Endothelial cell of umbilical vein (primary cell): Measurements from ENCODE around the gene KLRG1. TPM values are rescaled to one million over a fixed set of nuclear protein-coding genes. Genes with fewer than 3 reads are reported as not detected.

Source experiments
- BruUV-seq: library from RNA; stranded (reverse); fragments of 400-500 nt; replicated peaks from 2 replicates; lab custom pipeline; 2021; lab: Mats Ljungman, UMichigan
- CTCF ChIA-PET: fragments of 300-600, 350-600 bp; sonication (Branson Sonifier 250); formaldehyde crosslinking; loops from one replicate; lab custom pipeline; 2021; ENCODE audit warnings: antibody characterized with exemption, inconsistent platforms; lab: Charles Lee
- POLR2A ChIA-PET: fragments of 300-600, 350-600 bp; sonication (Branson Sonifier 250); formaldehyde crosslinking; loops from one replicate; lab custom pipeline; 2021; ENCODE audit warnings: antibody characterized with exemption, inconsistent platforms; lab: Charles Lee
- DNase-seq: peaks from one replicate; pipeline ENCODE4 v3.0.0-alpha.2; 2011; ENCODE audit warnings: low read depth, low spot score
- FAIRE-seq: peaks from 2 replicates; lab custom pipeline; 2011; peaks lifted over from hg19 to GRCh38; lab: Jason Lieb, UNC
- H2AFZ ChIP-seq: 2 replicates; pipeline ENCODE4 v1.6.0; 2012; ENCODE audit warnings: low read depth, low read length, control low read depth, inconsistent platforms
- H3K27ac ChIP-seq: 2 replicates; pipeline ENCODE4 v1.5.1; 2011; ENCODE audit warnings: low read depth, mild to moderate bottlenecking, control low read depth, low read length, moderate library complexity; ENCODE audit not compliant: insufficient read depth
- H3K27me3 ChIP-seq, 2 experiments: 2 replicates each; pipeline versions ENCODE4 v1.6.0 to v1.6.1; 2011; ENCODE audit warnings: low read length in 2 of 2, mixed read lengths in 1 of 2; ENCODE audit not compliant: control insufficient read depth in 2 of 2, insufficient read depth in 2 of 2
- H3K36me3 ChIP-seq, 2 experiments: 2 replicates in 1 of 2; 3 replicates in 1 of 2; pipeline ENCODE4 v1.5.1; 2011; ENCODE audit warnings: low read length in 2 of 2, mild to moderate bottlenecking in 1 of 2, moderate library complexity in 1 of 2; ENCODE audit not compliant: control insufficient read depth in 2 of 2, insufficient read depth in 2 of 2; ENCODE audit errors: extremely low read depth in 1 of 2
- H3K4me1 ChIP-seq: 3 replicates; pipeline ENCODE4 v1.5.1; 2011; ENCODE audit warnings: mild to moderate bottlenecking, low read length; ENCODE audit not compliant: control insufficient read depth, insufficient read depth; ENCODE audit errors: extremely low read depth
- H3K4me2 ChIP-seq: 2 replicates; pipeline ENCODE4 v1.6.1; 2011; ENCODE audit warnings: low read length, control low read depth, mixed read lengths; ENCODE audit not compliant: insufficient read depth
- H3K4me3 ChIP-seq, 3 experiments: fragments of 200-600 bp in 1 of 3; sonication (generic), shearing (Covaris generic) in 1 of 3; replicated peaks in 1 of 3; 2 replicates each; pipeline ENCODE4 v1.5.1; 2011 to 2016; ENCODE audit warnings: control low read depth in 3 of 3, low read length in 3 of 3, mild to moderate bottlenecking in 2 of 3, inconsistent platforms in 1 of 3, low read depth in 1 of 3, moderate library complexity in 1 of 3; ENCODE audit not compliant: insufficient read depth in 1 of 3
- H3K79me2 ChIP-seq: 2 replicates; pipeline ENCODE4 v1.6.0; 2012; ENCODE audit warnings: low read length, inconsistent platforms; ENCODE audit not compliant: control insufficient read depth, insufficient read depth
- H3K9ac ChIP-seq: replicated peaks from 2 replicates; pipeline ENCODE3; 2011; ENCODE audit warnings: low read length, control low read depth; ENCODE audit not compliant: insufficient read depth; ENCODE audit errors: extremely low read depth
- H3K9me1 ChIP-seq: replicated peaks from 3 replicates; pipeline ENCODE4 v1.6.0; 2011; ENCODE audit warnings: mild to moderate bottlenecking, low read length; ENCODE audit not compliant: control insufficient read depth, insufficient read depth; ENCODE audit errors: extremely low read depth
- H3K9me3 ChIP-seq: replicated peaks from 2 replicates; pipeline ENCODE4 v1.5.1; 2012; ENCODE audit warnings: low read length, inconsistent platforms; ENCODE audit not compliant: control insufficient read depth, insufficient read depth
- H4K20me1 ChIP-seq: replicated peaks from 2 replicates; pipeline ENCODE3; 2011; ENCODE audit warnings: mild to moderate bottlenecking, low read length; ENCODE audit not compliant: control insufficient read depth, insufficient read depth; ENCODE audit errors: extremely low read depth
- CTCF ChIP-seq, 2 donors: IDR thresholded peaks; 1 replicate in 1 of 2; 2 replicates in 1 of 2; pipeline ENCODE4 v1.5.1; 2011; ENCODE audit warnings: low read length in 2 of 2, mild to moderate bottlenecking in 2 of 2, moderate library complexity in 2 of 2, control low read depth in 1 of 2, inconsistent platforms in 1 of 2, low read depth in 1 of 2; ENCODE audit not compliant: insufficient read depth in 1 of 2; ENCODE audit errors: extremely low read depth in 1 of 2
- EZH2 ChIP-seq: IDR thresholded peaks from 2 replicates; pipeline ENCODE4 v1.6.1; 2012; ENCODE audit warnings: borderline replicate concordance, low read depth, mild to moderate bottlenecking, moderate library complexity, low read length, inconsistent platforms; ENCODE audit not compliant: severe bottlenecking
- FOS ChIP-seq: IDR thresholded peaks from 2 replicates; pipeline ENCODE4 v1.6.1; 2011; ENCODE audit warnings: mild to moderate bottlenecking, low read length, moderate library complexity, borderline replicate concordance; ENCODE audit not compliant: insufficient read depth
- GATA2 ChIP-seq: IDR thresholded peaks from 2 replicates; pipeline ENCODE4 v1.7.0; 2011; ENCODE audit warnings: low read depth, mild to moderate bottlenecking, moderate library complexity, mixed read lengths, low read length; ENCODE audit not compliant: insufficient read length, insufficient read depth
- JUN ChIP-seq: IDR thresholded peaks from 2 replicates; pipeline ENCODE4 v1.6.1; 2011; ENCODE audit warnings: borderline replicate concordance, low read depth; ENCODE audit not compliant: insufficient read length, insufficient read depth
- MAX ChIP-seq: IDR thresholded peaks from 2 replicates; pipeline ENCODE4 v1.6.1; 2011; ENCODE audit not compliant: insufficient read depth, insufficient read length
- MYC ChIP-seq: IDR thresholded peaks from one replicate; pipeline ENCODE4 v1.6.1; 2011; ENCODE audit warnings: mild to moderate bottlenecking, low read depth, low read length
- POLR2A ChIP-seq: IDR thresholded peaks from 2 replicates; pipeline ENCODE4 v1.6.1; 2012; ENCODE audit warnings: low read depth, mild to moderate bottlenecking, control low read depth, low read length
- POLR2AphosphoS5 ChIP-seq: IDR thresholded peaks from 2 replicates; pipeline ENCODE4 v1.6.1; 2012; ENCODE audit warnings: low read depth, mild to moderate bottlenecking, control low read depth, low read length, moderate library complexity; ENCODE audit not compliant: insufficient read depth
- dilution Hi-C: fragments of 300-500 bp; cut with MboI; formaldehyde crosslinking; loops from one replicate; pipeline ENCODE4 v1.15.0; 2019; ENCODE audit warnings: low sequenced_read_pairs; ENCODE audit not compliant: extremely low pct_ligation_motif_present
- intact Hi-C: fragments of 100-400 bp; cut with micrococcal nuclease; formaldehyde crosslinking; loops from one replicate; pipeline ENCODE4 v1.10.0; 2022
- polyA plus RNA-seq, 4 experiments: library from polyadenylated mRNA; depleted of rRNA in 3 of 4; stranded (reverse) in 3 of 4; unstranded in 1 of 4; fragments of >200 nt; gene quantifications; 2 replicates each; pipeline versions ENCODE4 v1.2.1 to v1.2.3, GENCODE V29; 2011 to 2012; ENCODE audit warnings: missing spikeins in 1 of 4
- total RNA-seq: library from RNA; stranded (reverse); gene quantifications from 2 replicates; pipeline ENCODE4 v1.2.3, GENCODE V29; 2021

The KLRG1 gene
- total and polyA plus RNA-seq, 2 donors (not counting 3 experiments of a cell fraction or from before 2014, with no cell fraction given): 4.4 to 15.9 TPM

- Histone ChIP-seq H3K36me3 (peaks cover 4 to 7% of the 10 kb centered on the region in 2 experiments), H3K79me2 (peaks cover 30% of the 10 kb centered on the region), H2AFZ (peak overlapping the region; percentile 61), H3K9ac (peak overlapping the region; percentile 98), H3K9me3 (no peaks in the 10 kb centered on the region), H3K4me3 (peak overlapping the region; percentile 58 to 96 (median 95)), H3K4me1 (peaks cover 21% of the 10 kb centered on the region), H3K27ac (peak overlapping the region; percentile 98), H3K27me3 (no peaks in the 10 kb centered on the region), H4K20me1 (peaks cover 2% of the 10 kb centered on the region), H3K4me2 (peak overlapping the region; percentile 99), H3K9me1 (no peaks in the 10 kb centered on the region)
- no peak for TF ChIP-seq POLR2A
- TF ChIP-seq MAX: no peak
- TF ChIP-seq POLR2AphosphoS5: no peak
- no peak for TF ChIP-seq EZH2
- no peak for TF ChIP-seq CTCF (IDR thresholded peaks at IDR 0.05; ENCODE audit: extremely low read depth in 1 of 2, insufficient read depth in 1 of 2, low read depth in 1 of 2, low read length in 2 of 2)
- TF ChIP-seq MYC: no peak
- no peak for TF ChIP-seq FOS
- no peak for TF ChIP-seq JUN
- no peak for TF ChIP-seq GATA2
- peak; percentile 68 for FAIRE-seq
- BruUV-seq: no TSS peak
- CTCF ChIA-PET: interaction anchor here (0.8 to 3.5 kb wide), 13 partner anchors 10 to 294 kb away, joined by 3 to 37 read pairs (median 6); partner anchors contain the start of gene PHC1
- peak; percentile 50 for DNase-seq
- POLR2A ChIA-PET: interaction anchor here (1.2 kb wide), 1 partner anchor 251 kb away, joined by 3 read pairs; the partner anchor contains the start of gene RIMKLB
- dilution Hi-C loops: no loop called here
- intact Hi-C loops: loop anchor here (1.0 kb wide), 3 partner anchors 34 to 292 kb away; no protein-coding TSS in a partner anchor
These were observed 40.5 kb upstream of the KLRG1 start for GRCh38 chr12:8948701-8949341.
